NCI-H1417 (cell line): ENCODE results near the gene ZBED4.

Source experiments
- DNase-seq, 3 experiments: peaks; one replicate each; lab custom pipeline; 2025; lab: John Stamatoyannopoulos, UW

The ZBED4 gene

DNA sequence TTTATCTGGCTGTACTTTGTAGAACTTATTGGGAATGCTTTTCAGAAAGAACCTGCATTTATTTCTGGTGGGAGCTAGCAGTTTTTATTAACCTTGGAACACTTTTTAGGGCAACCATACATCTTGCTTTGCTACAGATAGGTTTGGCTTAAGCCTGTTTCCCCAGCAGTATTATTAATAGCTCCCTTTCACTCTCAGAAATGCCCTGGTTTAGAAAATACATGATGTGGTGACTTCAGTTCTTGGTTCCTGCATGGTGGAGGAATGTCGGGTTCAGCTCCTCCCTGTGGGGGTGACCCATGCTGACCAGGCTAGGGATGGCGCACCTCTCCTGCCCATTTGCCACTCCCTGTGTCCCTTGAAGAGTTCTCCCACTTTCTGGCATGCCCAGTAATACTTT, 28.2 kb downstream of the ZBED4 start:
- DNase-seq, result no peak

DNA sequence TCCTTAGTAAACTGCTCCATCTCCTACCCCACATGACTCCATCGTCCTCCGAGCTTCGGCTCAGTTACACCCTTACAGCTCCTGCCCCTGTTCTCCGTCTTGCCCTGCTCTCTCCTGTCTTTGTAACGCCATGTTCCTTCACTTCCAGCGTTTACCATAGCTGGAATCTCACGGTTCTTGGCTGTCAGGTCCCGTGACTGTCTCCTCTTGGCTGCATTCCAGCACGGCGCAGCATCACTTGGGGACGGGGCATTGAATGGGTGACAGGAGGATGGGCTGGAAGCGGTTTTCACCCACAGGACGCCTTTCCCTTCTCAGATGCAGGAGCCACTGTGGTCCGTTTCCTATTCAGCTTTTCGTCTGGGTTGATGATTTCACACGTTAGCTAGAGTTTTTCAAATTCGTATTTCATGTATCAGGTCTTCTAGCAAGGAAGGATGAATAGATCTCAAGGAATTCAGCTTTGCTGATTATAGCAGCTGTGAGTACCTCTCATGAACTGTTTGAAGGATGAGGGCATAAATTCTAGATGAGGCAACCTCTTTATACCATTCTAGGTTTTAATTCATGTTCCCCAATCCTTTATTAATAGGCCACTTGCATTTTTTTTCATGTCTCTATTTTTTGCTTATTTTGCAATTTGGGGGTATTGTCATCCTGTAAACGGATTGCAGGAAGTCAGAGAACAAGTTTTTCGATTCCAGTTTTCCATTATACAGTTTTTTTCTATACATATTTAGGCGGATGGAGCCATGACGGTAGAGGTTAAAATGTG, 29.1 kb downstream of the ZBED4 start:
- no peak for DNase-seq

DNA sequence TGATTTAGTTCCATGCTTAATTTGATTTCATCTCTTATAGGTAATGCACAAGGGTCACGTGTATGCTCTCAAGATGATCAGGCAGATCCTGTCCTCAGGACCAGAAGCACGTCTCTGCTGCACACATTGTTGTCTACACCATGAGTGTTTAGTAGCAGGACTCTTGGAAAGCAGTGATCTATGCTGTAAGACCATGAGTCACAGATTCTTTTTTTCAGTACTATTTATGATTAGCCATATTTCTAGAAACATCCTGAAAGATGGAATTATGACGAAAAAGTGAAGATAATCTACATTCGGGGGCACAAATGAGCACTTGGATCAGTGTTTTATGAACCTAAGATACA, 29.6 kb downstream of the ZBED4 start:
- no peak for DNase-seq

DNA sequence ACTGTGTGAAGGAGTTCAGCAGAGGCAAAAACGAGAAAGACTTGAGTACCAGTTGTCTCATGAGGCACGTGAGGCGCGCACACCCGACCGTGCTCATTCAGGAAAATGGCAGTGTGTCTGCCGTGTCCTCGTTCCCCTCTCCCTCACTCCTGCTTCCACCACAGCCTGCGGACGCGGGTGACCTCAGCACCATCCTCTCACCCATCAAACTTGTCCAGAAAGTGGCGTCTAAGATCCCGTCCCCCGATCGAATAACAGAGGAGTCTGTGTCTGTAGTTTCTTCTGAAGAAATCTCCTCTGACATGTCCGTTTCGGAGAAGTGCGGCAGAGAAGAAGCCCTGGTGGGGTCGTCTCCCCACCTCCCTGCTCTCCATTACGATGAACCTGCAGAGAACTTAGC, 30.4 kb downstream of the ZBED4 start:
- no peak for DNase-seq

DNA sequence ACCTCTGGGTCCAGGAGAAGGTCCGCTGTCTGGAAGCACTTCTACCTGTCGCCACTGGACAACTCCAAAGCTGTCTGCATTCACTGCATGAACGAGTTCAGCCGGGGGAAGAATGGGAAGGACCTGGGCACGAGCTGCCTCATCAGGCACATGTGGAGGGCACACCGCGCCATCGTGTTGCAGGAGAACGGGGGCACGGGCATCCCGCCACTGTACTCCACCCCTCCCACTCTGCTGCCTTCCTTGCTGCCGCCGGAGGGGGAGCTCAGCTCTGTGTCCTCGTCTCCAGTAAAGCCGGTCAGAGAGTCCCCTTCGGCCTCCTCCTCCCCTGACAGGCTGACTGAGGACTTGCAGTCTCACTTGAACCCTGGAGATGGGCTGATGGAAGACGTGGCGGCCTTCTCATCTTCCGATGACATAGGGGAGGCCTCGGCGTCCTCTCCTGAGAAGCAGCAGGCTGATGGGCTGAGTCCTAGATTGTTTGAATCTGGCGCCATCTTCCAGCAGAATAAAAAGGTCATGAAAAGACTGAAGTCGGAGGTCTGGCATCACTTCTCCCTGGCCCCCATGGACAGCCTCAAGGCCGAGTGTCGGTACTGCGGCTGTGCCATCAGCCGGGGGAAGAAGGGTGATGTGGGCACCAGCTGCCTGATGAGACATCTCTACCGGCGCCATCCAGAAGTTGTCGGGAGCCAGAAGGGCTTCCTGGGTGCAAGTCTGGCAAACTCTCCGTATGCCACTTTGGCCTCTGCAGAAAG, 31.0 kb downstream of the ZBED4 start:
- DNase-seq, result no peak

DNA sequence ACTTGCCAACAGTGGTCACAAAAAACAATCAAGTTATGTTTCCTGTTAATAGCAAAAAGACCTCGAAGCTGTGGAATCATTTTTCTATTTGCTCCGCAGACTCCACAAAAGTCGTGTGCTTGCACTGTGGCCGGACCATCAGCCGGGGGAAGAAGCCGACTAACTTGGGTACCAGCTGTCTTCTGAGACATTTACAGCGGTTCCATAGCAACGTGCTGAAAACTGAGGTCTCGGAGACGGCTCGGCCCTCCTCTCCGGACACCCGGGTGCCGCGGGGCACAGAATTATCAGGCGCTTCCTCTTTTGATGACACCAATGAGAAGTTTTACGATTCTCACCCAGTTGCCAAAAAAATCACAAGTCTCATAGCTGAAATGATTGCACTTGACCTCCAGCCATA, 31.6 kb downstream of the ZBED4 start:
- no peak for DNase-seq

DNA sequence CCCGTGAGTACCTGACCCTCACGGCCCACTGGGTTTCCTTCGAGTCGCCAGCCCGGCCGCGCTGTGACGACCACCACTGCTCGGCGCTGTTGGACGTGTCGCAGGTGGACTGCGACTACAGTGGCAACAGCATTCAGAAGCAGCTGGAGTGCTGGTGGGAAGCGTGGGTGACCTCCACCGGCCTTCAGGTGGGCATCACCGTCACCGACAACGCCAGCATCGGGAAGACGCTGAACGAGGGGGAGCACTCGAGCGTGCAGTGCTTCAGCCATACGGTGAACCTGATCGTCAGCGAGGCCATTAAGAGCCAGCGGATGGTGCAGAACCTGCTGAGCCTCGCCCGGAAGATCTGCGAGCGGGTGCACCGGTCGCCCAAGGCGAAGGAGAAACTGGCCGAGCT, 32.2 kb downstream of the ZBED4 start:
- no peak for DNase-seq

DNA sequence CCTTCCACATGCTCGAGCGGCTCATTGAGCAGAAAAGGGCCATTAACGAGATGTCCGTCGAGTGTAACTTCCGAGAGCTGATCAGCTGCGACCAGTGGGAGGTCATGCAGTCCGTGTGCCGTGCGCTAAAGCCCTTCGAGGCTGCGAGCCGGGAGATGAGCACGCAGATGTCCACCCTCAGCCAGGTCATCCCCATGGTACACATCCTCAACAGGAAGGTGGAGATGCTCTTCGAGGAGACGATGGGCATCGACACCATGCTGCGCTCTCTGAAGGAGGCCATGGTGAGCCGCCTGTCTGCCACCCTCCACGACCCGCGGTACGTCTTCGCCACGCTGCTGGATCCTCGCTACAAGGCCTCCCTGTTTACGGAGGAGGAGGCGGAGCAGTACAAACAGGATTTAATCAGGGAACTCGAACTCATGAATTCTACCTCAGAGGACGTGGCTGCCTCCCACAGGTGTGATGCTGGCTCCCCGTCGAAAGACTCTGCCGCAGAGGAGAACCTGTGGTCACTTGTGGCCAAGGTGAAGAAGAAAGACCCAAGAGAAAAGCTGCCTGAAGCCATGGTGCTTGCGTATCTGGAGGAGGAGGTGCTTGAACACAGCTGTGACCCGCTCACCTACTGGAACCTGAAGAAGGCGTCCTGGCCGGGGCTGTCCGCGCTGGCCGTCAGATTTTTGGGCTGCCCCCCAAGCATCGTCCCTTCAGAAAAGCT, 32.9 kb downstream of the ZBED4 start:
- no peak for DNase-seq

DNA sequence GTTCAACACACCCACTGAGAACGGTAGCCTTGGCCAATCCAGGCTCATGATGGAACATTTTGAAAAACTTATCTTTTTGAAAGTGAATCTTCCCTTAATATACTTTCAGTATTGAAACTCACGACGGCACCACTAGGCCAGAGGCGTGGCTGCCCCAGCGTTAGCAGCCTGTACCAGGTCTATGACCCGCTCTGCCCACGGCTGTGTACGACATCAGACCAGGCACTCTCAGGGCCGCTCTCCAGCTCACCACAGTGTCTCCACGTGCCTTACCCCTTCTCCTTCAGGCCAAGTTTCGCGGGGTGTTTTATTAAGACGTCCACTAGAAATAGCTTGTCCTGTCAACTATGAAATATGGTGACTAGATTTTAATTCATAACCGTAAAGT, 33.4 kb downstream of the ZBED4 start:
- no peak for DNase-seq

DNA sequence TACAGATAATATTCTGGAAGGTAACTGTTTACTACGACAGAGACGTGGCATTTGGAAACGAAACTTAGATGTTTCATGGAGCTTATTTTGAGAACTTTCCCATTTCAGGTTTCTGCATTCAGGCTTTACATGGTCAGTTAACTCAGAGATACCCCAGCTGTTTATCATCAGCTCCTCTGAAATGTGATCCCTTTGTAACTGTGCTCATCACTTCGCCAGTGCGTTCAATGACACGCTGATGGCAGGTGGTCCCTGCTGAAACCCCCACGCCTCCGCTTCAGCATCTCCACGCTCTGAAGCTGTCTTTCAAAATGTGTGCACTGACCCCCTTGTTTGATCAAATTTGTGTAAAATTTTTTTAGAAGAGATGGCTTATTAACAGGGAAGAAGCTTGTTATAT, 34.1 kb downstream of the ZBED4 start:
- DNase-seq, result no peak

DNA sequence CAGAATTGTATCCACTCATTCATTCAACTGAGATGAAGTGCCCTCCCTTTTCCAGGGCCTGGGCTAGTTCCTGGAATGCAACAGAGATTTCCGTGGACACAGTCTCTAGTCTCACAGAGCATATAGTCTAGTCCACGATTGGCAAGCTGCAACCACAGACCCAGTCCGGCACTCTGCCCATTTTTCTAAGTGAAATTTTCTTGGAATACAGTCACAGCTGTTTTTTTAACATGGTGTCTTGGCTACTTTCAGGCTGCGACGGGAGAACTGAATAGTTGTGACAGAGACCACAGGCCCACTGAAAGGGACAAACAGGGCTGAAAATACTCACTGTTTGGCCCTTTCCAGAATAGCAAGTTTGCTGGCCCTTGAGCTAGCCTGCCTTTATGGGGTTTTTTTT, 35.4 kb downstream of the ZBED4 start:
- no peak for DNase-seq

DNA sequence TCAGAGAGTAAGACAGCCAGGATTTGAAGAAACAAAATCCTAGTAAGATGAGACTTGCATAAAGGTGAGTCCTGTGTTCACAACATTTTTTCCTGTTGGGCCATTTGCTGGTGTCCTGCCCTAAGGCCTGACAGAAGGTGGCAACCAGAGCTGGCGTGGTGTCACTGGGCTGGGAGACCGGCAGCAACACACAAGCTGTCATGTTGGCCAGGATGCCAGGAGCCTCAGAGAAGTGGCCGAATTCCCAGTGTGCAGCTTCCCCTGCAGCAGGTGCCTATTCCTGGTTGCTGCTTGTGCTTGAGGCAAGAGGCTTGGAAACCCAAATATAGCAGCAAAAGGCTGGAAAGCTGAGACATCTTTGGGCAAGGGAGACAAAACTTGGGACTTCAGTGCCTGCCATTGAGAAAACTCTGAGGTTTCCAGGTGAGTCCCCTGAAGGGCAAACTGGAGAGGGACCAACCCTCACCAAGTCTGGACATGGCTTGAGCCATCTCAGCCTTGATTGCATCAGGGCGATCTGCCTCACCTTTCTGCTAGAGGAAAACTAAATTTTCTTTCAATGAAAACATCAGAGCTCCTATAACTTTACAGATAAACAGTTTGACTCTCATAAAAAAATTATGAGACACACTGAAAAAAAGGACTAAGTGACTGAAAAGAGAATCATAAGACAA, 38.7 kb downstream of the ZBED4 start:
- no peak for DNase-seq

DNA sequence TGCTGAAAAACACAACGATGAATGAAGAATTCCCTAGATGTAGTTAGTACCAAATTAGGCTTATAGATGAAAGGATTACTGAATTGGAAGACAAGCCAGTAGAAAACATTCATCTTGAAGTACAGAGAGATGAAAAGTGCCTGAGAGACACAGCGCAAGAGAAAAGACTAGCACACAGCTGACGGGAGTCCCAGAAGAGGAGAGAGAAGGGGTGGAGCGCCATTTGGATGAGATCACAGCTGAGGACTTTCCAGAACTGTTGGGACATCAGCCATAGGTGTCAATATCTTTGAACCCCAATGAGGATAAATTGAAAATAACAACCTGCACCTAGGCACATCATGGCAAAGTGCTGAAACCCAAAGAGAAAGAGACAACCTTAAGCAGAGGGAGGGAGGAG, 39.4 kb downstream of the ZBED4 start:
- DNase-seq, result no peak

DNA sequence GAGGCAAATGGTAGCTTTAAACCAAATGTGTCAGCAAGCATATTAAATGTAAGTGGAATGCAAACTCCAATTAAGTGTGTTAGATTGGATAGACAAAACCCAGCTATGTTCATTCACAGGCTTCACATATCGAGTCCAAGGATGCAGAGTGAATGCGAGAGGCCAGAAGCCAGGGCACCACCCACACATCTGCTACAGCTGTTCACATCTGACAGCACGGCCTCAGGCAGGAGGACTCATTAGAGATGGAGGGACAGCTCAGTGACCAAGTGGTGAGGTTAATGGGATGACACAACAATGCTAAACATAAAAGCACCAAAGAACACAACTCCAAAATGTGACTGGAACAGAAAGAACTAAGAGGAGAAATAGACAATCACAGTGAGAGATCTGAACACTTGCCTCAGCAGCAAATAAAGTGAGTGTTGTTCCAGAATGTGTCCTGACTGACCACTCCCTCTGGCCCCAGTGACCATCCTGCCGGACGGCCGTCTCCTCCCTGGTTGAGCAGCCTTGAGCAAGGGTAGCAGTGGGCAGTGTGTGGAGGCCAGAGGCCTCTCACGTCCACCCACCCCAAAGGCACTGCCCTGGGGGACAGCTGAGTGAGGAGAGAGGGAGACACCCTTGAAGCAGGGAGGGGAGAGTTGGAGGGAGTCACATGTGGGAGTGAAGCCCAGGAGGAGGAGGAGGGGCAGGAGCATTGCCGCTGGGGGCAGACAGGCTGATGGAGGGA, 40.8 kb downstream of the ZBED4 start:
- DNase-seq, result no peak

DNA sequence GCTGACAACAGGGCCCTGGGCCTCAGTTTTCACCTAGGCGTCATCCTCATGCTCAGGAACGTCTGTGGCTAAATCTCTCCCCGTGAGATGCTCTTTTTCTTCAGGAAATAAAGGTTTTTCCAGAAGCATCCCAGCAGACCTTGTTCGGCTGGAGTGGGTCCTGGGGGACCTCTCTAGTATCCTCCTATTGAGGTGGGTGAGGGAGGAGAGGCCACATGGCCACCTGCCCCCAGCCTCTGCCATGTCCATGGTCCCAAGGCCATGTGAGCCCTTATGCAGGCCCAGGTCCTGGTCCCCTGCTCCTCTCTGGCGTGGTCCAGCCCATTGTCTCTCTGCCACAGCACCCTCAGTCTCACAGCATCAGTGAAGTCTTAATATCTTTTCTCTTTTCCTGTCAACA, 42.6 kb downstream of the ZBED4 start:
- DNase-seq, result no peak

DNA sequence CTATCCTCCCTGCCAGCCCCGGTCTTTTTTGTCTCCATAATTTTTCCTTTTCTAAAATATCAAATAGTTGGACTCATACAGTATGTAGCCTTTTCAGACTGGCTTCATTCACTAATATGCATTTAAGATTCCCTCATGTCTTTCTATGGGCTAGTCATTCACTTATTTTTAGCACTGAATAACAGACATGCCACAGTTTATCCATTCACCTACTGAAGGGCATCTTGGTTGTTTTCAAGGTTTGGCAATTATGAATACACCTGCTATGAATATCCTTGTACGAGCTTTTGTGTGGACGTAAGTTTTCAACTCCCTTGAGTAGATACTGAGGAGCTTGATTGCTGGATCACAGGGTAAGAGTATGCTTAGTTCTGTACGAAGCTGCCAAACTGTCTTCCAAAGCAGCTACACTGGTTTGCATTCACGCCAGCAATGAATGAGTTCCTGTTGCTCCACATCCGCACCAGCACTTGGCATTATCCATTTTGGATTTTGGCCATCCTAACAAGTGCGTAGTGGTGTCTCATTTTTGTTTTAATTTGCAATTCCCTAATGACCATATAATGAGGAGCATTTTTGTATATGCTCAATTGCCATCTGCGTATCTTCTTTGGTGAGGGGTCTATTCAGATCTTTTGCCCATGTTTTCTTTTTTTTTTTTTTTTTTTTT, 43.5 kb downstream of the ZBED4 start:
- DNase-seq, result no peak

DNA sequence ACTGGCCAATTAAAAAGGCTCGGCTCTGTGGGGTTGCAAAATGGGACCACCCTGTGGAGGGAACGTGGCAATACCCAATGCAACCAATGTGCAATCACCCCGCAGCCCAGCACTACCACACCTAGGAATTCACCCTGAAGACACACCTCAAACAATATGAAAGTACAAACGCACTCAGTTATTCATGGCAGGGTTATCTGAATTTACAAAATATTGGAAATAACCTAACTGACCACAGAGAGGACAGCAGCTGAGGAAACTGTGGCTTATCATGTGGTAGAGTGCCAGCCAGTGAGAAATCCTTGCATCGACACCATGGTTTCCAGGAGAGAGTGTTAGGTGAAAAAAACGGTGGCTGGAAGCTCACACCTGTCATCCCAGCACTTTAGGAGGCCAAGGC, 45.9 kb downstream of the ZBED4 start:
- no peak for DNase-seq

DNA sequence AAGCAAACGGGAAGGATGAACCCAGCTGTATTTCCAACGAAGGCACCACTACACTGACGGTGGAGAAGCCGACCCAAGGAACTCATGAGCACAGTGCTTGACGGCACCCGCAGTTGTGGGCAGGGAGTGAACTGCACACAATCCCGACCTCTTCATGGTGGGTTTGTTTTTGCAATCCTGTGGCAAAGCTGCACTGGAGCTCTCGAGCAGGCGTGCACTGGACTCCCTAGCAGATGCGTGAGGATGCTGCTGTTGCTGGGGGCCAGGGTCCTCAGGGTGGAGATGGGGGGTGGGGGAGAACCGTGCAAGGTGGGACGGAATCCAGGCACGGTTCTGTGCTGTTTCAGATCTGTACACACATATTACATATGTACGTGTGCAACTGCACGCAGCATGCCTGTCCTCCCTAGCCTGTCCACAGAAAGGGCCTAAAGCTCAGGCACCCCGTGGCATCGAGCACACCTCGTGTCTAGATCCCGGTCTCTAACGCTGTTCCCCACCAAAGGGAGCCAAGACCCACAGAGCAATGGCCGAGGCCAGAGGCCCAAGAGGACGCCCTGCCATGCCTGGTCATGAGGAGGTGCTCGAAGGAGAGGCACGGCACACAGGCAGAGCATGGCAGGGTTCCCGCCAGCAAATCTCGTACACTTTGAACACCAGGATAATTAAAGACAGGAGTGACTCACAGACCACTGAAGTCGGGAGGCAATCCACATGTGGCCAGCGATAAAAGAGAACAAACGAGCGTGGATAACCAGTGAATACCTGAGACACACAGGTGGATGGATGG, 47.0 kb downstream of the ZBED4 start:
- DNase-seq, result no peak

DNA sequence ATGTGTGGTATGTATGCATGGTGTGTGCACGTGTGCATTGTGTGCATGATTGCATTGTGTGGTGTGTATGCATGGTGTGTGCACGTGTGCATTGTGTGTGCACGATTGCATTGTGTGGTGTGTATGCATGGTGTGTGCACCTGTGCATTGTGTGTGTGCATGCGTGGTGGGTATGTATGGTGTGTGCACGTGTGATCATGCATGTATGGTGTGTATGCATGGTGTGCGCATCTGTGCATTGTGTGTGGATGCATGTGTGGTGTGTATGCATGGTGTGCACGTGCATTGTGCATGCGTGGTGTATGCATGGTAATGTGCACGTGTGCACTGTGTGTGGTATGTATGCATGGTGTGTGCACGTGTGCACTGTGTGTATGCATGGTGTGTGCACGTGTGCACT, 47.8 kb downstream of the ZBED4 start:
- no peak for DNase-seq

DNA sequence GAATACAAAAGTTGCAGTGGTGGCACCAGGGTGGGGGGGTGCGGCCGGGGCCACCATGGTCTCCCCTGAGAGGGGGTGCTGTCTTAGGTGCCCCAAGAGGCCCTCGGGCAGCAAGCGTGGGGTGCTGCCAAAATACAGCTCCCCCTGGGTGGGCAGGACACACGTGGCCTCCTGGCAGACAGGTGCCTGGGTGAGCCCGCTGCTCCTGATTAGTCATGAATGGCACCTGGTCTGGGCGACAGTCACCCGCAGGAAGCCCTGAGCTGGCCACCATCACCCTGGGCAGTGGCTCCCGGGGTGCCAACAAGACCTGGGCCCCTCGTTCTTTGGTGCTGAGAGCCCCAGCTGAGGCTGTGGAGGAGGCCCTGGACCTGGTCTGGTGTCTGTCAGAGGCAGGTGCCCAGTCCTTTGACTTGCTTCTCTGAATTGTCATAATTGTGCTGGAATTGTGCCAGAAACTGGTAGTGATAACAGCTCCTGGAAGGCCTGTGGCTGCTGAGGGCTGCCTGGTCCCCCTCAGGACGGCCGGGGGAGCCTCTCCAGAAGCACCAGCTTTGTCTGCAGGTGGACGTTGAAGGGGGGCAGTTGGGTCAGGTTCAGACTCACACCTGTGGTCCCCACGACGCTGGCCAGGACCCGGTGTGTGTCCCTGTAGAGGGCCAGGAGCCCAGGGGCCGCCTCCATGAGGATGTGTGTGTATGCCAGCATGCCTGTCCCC, 49.8 kb downstream of the ZBED4 start:
- peak in 2 of 3 experiments; percentile 41 to 82 for DNase-seq
